ELR (cell line): ENCODE data around the gene RFFL.

ENCODE experiments used
- DNase-seq: peaks from one replicate; pipeline ENCODE4 v3.0.0-alpha.2; 2015; ENCODE audit warnings: low read depth

The RFFL gene

GRCh38 chr17:34961093-34961911, 102.2 kb downstream of the RFFL start, which contains the start of the genes CCT6B and ZNF830:
Gene CCT6B (minus strand): TSS chr17:34961460. CDS start chr17:34961393, 67 bp downstream.
Gene ZNF830 (plus strand): TSS chr17:34961540. CDS start chr17:34961567, 27 bp downstream.
- DNase-seq: peak; percentile 97

GRCh38 chr17:34958438-34958837, 105.1 kb downstream of the RFFL start:
- no peak for DNase-seq
